ENCODE data around the gene PPP1R16B. TPM values are rescaled to one million over a fixed set of nuclear protein-coding genes. Genes with fewer than 3 reads are reported as not detected.

PPP1R16B gene
- total and polyA plus RNA-seq, 2 experiments from 2014 or later = 0.15 TPM; not detected in 1

- H3K27me3 ChIP-seq = no peaks in the 10 kb centered on the region
- H3K9me3 ChIP-seq (ENCODE audit: low read depth) = no peaks in the 10 kb centered on the region
- H3K36me3 ChIP-seq = no peaks in the 10 kb centered on the region
- H3K27ac ChIP-seq = no peak overlapping the region
- no peak for TF ChIP-seq CTCF (IDR thresholded peaks at IDR 0.05; ENCODE audit: low read depth, low read length)
- H3K4me3 ChIP-seq = no peak overlapping the region
- H3K4me1 ChIP-seq (ENCODE audit: low read depth) = no peaks in the 10 kb centered on the region
- no peak for DNase-seq (ENCODE audit: low read depth in 1 of 2, low spot score in 1 of 2)
Observed at GRCh38 chr20:38843346-38843745, 37.8 kb downstream of the PPP1R16B start.

- no peak for DNase-seq (ENCODE audit: low read depth in 1 of 2, low spot score in 1 of 2)
- Histone ChIP-seq H3K4me3 (no peak overlapping the region), H3K27ac (no peak overlapping the region), H3K27me3 (no peaks in the 10 kb centered on the region), H3K36me3 (no peaks in the 10 kb centered on the region), H3K9me3 (ENCODE audit: low read depth) (no peaks in the 10 kb centered on the region), H3K4me1 (ENCODE audit: low read depth) (no peaks in the 10 kb centered on the region)
- no peak for TF ChIP-seq CTCF (IDR thresholded peaks at IDR 0.05; ENCODE audit: low read depth, low read length)
Observed at GRCh38 chr20:38844963-38845362, 39.5 kb downstream of the PPP1R16B start.

- no peak for TF ChIP-seq CTCF (IDR thresholded peaks at IDR 0.05; ENCODE audit: low read depth, low read length)
- Histone ChIP-seq H3K27me3 (no peaks in the 10 kb centered on the region), H3K27ac (no peak overlapping the region), H3K9me3 (ENCODE audit: low read depth) (no peaks in the 10 kb centered on the region), H3K4me1 (ENCODE audit: low read depth) (no peaks in the 10 kb centered on the region), H3K36me3 (no peaks in the 10 kb centered on the region), H3K4me3 (no peak overlapping the region)
- no peak for DNase-seq (ENCODE audit: low read depth in 1 of 2, low spot score in 1 of 2)
Observed at GRCh38 chr20:38847840-38848239, 42.3 kb downstream of the PPP1R16B start.

GRCh38 chr20:38853759-38854158, 48.3 kb downstream of the PPP1R16B start:
- DNase-seq (ENCODE audit: low read depth in 1 of 2, low spot score in 1 of 2) = no peak
- Histone ChIP-seq H3K36me3 (no peaks in the 10 kb centered on the region), H3K9me3 (ENCODE audit: low read depth) (no peaks in the 10 kb centered on the region), H3K27ac (no peak overlapping the region), H3K27me3 (no peaks in the 10 kb centered on the region), H3K4me1 (ENCODE audit: low read depth) (no peaks in the 10 kb centered on the region), H3K4me3 (no peak overlapping the region)
- no peak for TF ChIP-seq CTCF (IDR thresholded peaks at IDR 0.05; ENCODE audit: low read depth, low read length)

DNA sequence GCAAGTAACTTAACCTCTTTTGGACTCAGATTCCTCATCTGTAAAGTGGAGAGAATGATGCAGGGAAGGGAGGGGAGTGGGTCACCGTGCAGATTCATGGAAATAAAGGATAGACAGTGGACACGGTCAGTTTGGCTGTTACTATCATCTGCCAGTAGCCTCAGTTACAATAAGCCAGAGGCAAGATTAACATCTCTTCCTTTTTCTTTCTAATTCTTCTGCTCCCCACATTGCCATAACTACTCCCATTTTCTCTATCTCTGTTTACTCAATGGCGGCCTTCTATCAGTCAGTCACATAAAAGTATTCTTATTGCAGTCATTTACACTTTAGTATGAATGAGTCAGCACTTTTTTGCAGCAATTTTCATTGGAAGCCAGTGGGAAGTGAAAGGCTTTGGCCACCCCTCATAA, 49.2 kb downstream of the PPP1R16B start:
- H3K9me3 ChIP-seq (ENCODE audit: low read depth) = no peaks in the 10 kb centered on the region
- DNase-seq (ENCODE audit: low read depth in 1 of 2, low spot score in 1 of 2) = no peak
- no peak overlapping the region for H3K27ac ChIP-seq
- no peaks in the 10 kb centered on the region for H3K27me3 ChIP-seq
- no peak for TF ChIP-seq CTCF (IDR thresholded peaks at IDR 0.05; ENCODE audit: low read depth, low read length)
- no peak overlapping the region for H3K4me3 ChIP-seq
- no peaks in the 10 kb centered on the region for H3K36me3 ChIP-seq
- H3K4me1 ChIP-seq (ENCODE audit: low read depth) = no peaks in the 10 kb centered on the region

DNA sequence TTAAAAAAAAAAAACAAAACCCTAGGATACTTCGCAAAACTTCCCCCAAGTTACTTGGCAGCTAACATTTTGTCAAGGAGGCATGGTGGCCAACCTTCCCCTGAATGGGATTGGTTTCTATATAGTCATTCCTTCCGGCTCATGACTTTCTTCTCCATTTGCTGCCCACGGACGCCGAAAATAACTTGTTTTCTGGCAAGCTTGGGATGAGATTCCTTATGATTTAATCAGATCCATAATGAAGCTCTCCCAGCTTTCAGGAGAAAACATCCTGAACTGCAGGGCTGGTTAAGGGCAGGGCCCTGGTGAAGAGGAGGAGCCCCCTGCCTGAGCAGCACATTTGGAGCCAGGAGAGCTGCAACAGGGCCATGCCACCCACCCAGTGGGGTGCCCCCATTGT, 49.9 kb downstream of the PPP1R16B start:
- Histone ChIP-seq H3K27me3 (no peaks in the 10 kb centered on the region), H3K27ac (no peak overlapping the region), H3K4me1 (ENCODE audit: low read depth) (no peaks in the 10 kb centered on the region), H3K36me3 (no peaks in the 10 kb centered on the region), H3K4me3 (no peak overlapping the region), H3K9me3 (ENCODE audit: low read depth) (no peaks in the 10 kb centered on the region)
- DNase-seq (ENCODE audit: low read depth in 1 of 2, low spot score in 1 of 2) = peak in 1 of 2 donors; percentile 8
- no peak for TF ChIP-seq CTCF (IDR thresholded peaks at IDR 0.05; ENCODE audit: low read depth, low read length)

All from cardiac muscle cell (in vitro differentiated cells and primary cell).